OCI-LY3 (cell line): ENCODE measurements around the gene RPS6KB2.

Experiments used
- CTCF ChIP-seq: fragments of 200-600, 300-600 bp; sonication (generic); IDR thresholded peaks from 2 replicates; pipeline ENCODE4 v1.5.1; 2014; ENCODE audit warnings: antibody characterized with exemption, low read length, low read depth
- EZH2phosphoT487 ChIP-seq: fragments of 200-600 bp; shearing (Covaris generic); IDR thresholded peaks from 2 replicates; pipeline ENCODE4 v1.6.1; 2018; ENCODE audit warnings: antibody characterized with exemption, mixed run types, low read depth

GRCh38 chr11:67440229-67441097 is 12.2 kb downstream of the RPS6KB2 start:
- TF ChIP-seq CTCF: no peak
- no peak for TF ChIP-seq EZH2phosphoT487
